Right forelimb (tissue), 1 donor: ENCODE data around the gene SENP8.

Experiments used
- DNase-seq: peaks from one replicate; pipeline ENCODE4 v3.0.0-alpha.2; 2018

The SENP8 gene

GRCh38 chr15:72116731-72117485 is 1.3 kb upstream of the SENP8 start:
- peak; percentile 46 for DNase-seq

- DNase-seq = peak; percentile 89
These were observed 652 bp upstream of the SENP8 start for GRCh38 chr15:72117486-72118016.

- DNase-seq = no peak
These were observed 6.0 kb downstream of the SENP8 start for GRCh38 chr15:72124218-72124617.

GRCh38 chr15:72127724-72128322 is 9.6 kb downstream of the SENP8 start:
- DNase-seq = no peak

GRCh38 chr15:72128359-72128758 is 10.2 kb downstream of the SENP8 start:
- no peak for DNase-seq

- no peak for DNase-seq
These were observed 12.1 kb downstream of the SENP8 start for GRCh38 chr15:72130272-72130671.

- no peak for DNase-seq
These were observed 13.7 kb downstream of the SENP8 start for GRCh38 chr15:72131922-72132321.

GRCh38 chr15:72133211-72133610 is 15.0 kb downstream of the SENP8 start:
- no peak for DNase-seq

GRCh38 chr15:72135719-72136118 is 17.5 kb downstream of the SENP8 start:
- no peak for DNase-seq

- DNase-seq = no peak
These were observed 18.2 kb downstream of the SENP8 start for GRCh38 chr15:72136170-72137051.

- no peak for DNase-seq
These were observed 21.5 kb downstream of the SENP8 start for GRCh38 chr15:72139667-72140066.

GRCh38 chr15:72140088-72140487 is 21.9 kb downstream of the SENP8 start:
- DNase-seq = no peak

- no peak for DNase-seq
These were observed 23.2 kb downstream of the SENP8 start for GRCh38 chr15:72141171-72142084.

GRCh38 chr15:72146221-72146620 is 28.0 kb downstream of the SENP8 start:
- DNase-seq = no peak

GRCh38 chr15:72146934-72147333 is 28.7 kb downstream of the SENP8 start:
- no peak for DNase-seq

- DNase-seq = no peak
These were observed 29.2 kb downstream of the SENP8 start for GRCh38 chr15:72147418-72147817.

GRCh38 chr15:72153269-72154000 is 35.2 kb downstream of the SENP8 start:
- DNase-seq = no peak

GRCh38 chr15:72154316-72154715 is 36.1 kb downstream of the SENP8 start:
- DNase-seq = no peak

- DNase-seq = peak; percentile 74
These were observed 36.9 kb downstream of the SENP8 start for GRCh38 chr15:72155003-72155621.

GRCh38 chr15:72155635-72156616 is 37.7 kb downstream of the SENP8 start:
- peak; percentile 92 for DNase-seq
